Uterus (tissue), 4 donors: ENCODE results near the gene KRT31. TPM values are rescaled to one million over a fixed set of nuclear protein-coding genes. Genes with fewer than 3 reads are reported as not detected.

Experiments used
- DNase-seq, 2 donors: peaks; one replicate each; pipeline ENCODE4 v3.0.0-alpha.2; 2019 to 2020
- H3K27ac ChIP-seq, 2 donors: fragments of 200-600 bp; sonication (generic); 1 replicate in 1 of 2; 2 replicates in 1 of 2; pipeline ENCODE4 v1.5.1; 2016 to 2018
- H3K27me3 ChIP-seq, 2 donors: fragments of 200-600 bp; sonication (generic); one replicate each; pipeline ENCODE4 v1.5.1; 2018 to 2019; ENCODE audit warnings: control low read depth in 1 of 2
- H3K36me3 ChIP-seq, 2 donors: fragments of 200-600 bp; sonication (generic); one replicate each; pipeline ENCODE4 v1.5.1; 2019; ENCODE audit warnings: control low read depth in 1 of 2
- H3K4me1 ChIP-seq, 2 donors: fragments of 200-600 bp; sonication (generic); one replicate each; pipeline ENCODE4 v1.5.1; 2018 to 2019; ENCODE audit warnings: control low read depth in 1 of 2
- H3K4me3 ChIP-seq, 2 donors: fragments of 200-600 bp; sonication (generic); 1 replicate in 1 of 2; 2 replicates in 1 of 2; pipeline ENCODE4 v1.5.1; 2018 to 2019; ENCODE audit warnings: mild to moderate bottlenecking in 1 of 2
- H3K9me3 ChIP-seq, 2 donors: fragments of 200-600 bp; sonication (generic); one replicate each; pipeline ENCODE4 v1.5.1; 2019; ENCODE audit warnings: control low read depth in 1 of 2
- POLR2A ChIP-seq, 2 donors: fragments of 450-650 bp; IDR thresholded peaks; one replicate each; pipeline ENCODE4 v1.6.1; 2016; ENCODE audit warnings: antibody characterized with exemption in 2 of 2, mild to moderate bottlenecking in 1 of 2, moderate library complexity in 1 of 2
- intact Hi-C: fragments of 100-400 bp; cut with DNase I; formaldehyde crosslinking; loops from one replicate; pipeline ENCODE4 v1.15.1; 2023; ENCODE audit warnings: low total_unique reads
- total RNA-seq, 4 donors: library from RNA; depleted of rRNA in 3 of 4; stranded (reverse); fragments of >200 nt in 3 of 4; gene quantifications; one replicate each; pipeline versions ENCODE4 v1.1.0 to v1.2.4, GENCODE V29; 2014 to 2023
- TF ChIP-seq, protein P1 (sequence below), 4 experiments: fragments of 200-600 bp in 2 of 4; fragments of 450-650 bp in 2 of 4; sonication (generic) in 2 of 4; IDR thresholded peaks; one replicate each; pipeline ENCODE4 v1.5.1; 2016 to 2019; ENCODE audit warnings: antibody characterized with exemption in 4 of 4, mild to moderate bottlenecking in 2 of 4, moderate library complexity in 1 of 4
- donor health status: DM: yes; HTN: yes; CAD: no.

KRT31 gene
- total RNA-seq, 4 donors from 2014 or later = not detected

DNA sequence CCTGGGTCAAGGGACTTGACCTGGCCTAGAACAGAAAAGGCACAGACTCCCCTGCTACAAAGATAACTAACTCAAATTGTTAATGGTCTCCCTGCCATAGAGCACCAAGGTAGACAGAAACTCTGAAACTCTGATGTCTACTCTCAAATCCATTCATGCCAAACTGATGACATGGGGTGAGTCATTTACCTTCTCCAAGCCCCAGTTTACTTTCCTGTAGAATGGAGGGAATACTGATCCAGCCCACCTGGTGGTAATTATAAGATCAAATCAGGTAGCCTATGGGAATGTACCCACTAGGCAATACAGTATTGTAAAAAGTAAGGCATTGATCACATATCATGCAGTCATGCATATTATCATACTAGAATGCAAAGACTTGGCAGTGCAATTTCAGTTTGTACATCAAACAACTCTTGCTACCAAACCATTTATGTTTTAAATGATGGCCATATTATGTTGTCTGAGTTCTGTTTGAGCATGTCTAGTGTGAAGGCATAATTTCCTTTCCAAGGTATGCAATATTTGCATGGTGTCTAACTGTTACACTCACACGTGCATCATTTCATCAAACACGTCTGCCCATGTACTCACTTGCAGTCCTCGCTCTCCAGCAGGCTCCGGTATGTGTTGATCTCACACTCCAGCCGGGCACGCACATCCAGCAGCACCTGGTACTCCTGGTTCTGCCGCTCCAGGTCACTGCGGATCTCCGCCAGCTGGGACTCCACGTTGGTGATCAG, 3.0 kb downstream of the KRT31 start:
- Histone ChIP-seq H3K36me3 (no peaks in the 10 kb centered on the region), H3K4me1 (no peaks in the 10 kb centered on the region), H3K4me3 (no peak overlapping the region), H3K27me3 (no peaks in the 10 kb centered on the region), H3K9me3 (no peaks in the 10 kb centered on the region), H3K27ac (no peak overlapping the region)
- intact Hi-C loops = no loop called here
- TF ChIP-seq, protein P1, sequence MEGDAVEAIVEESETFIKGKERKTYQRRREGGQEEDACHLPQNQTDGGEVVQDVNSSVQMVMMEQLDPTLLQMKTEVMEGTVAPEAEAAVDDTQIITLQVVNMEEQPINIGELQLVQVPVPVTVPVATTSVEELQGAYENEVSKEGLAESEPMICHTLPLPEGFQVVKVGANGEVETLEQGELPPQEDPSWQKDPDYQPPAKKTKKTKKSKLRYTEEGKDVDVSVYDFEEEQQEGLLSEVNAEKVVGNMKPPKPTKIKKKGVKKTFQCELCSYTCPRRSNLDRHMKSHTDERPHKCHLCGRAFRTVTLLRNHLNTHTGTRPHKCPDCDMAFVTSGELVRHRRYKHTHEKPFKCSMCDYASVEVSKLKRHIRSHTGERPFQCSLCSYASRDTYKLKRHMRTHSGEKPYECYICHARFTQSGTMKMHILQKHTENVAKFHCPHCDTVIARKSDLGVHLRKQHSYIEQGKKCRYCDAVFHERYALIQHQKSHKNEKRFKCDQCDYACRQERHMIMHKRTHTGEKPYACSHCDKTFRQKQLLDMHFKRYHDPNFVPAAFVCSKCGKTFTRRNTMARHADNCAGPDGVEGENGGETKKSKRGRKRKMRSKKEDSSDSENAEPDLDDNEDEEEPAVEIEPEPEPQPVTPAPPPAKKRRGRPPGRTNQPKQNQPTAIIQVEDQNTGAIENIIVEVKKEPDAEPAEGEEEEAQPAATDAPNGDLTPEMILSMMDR (IDR thresholded peaks at IDR 0.05) = no peak
- TF ChIP-seq POLR2A (IDR thresholded peaks at IDR 0.05) = no peak
- DNase-seq = no peak

DNA sequence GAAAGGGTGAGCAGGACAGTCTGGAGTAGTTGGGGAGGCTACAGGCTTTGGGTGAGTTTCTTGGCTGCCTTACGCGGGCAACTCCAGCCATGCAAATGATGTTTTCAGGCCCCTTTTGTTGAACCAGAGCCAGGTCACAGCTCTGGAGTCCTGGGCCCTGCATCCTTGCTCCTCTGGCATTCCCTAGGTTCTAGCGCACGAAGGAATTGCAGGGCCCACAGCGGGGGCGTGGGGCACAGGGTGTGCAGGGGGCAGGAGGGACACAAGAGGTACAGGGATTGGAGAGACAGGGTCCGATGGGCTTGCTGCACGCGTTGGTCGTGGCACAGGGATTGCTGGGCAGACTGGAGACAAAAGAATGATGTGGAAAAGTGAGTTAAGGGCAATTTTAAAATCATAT, 3.6 kb downstream of the KRT31 start:
- H3K27ac ChIP-seq = no peak overlapping the region
- H3K36me3 ChIP-seq = no peaks in the 10 kb centered on the region
- no peak for TF ChIP-seq POLR2A (IDR thresholded peaks at IDR 0.05)
- TF ChIP-seq, protein P1 (IDR thresholded peaks at IDR 0.05) = no peak
- intact Hi-C loops = no loop called here
- H3K4me1 ChIP-seq = no peaks in the 10 kb centered on the region
- H3K27me3 ChIP-seq = no peaks in the 10 kb centered on the region
- no peak for DNase-seq
- no peak overlapping the region for H3K4me3 ChIP-seq
- H3K9me3 ChIP-seq = no peaks in the 10 kb centered on the region

DNA sequence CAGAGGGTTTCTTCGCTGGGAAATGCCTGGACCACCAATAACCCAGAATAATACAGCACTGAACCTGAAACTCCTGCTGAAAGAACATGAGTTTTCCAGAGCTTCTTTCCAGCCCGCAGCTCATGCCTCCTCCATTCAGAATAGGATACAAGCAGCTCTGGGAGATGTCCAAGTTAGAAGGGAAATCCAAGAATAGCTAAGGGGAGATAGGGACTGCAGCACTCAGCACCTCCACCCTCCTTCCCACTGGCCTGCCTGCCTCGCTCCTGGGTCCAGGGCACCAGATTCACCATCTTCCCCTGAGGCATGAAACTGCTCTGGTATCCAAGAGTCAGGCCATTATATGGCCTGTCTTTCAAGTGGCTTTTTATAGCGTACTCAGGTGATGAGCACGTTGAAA, 4.1 kb downstream of the KRT31 start:
- no peak for DNase-seq
- H3K27me3 ChIP-seq = no peaks in the 10 kb centered on the region
- intact Hi-C loops = no loop called here

DNA sequence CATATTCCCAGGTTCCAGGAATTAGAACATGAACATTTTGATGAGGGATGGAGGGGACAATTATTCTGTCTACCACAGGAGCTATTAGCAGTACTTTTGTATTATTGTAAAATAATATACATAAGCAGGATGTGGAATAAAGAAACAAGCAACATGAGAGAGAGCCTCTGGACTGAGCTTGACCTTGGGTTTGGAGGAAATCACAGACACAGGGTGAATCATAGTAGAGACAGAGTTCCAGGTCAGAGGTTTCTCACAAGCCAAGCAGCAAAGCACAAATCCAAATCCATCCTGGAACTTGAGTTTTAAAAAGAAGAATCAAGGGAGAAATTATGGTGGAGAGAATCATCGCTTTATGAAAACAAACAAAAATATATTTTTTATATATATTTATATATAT, 5.1 kb downstream of the KRT31 start:
- DNase-seq = no peak
- H3K9me3 ChIP-seq = no peaks in the 10 kb centered on the region
- H3K27ac ChIP-seq = no peak overlapping the region
- no peak overlapping the region for H3K4me3 ChIP-seq
- H3K4me1 ChIP-seq = no peaks in the 10 kb centered on the region
- H3K27me3 ChIP-seq = no peaks in the 10 kb centered on the region
- intact Hi-C loops = no loop called here
- no peak for TF ChIP-seq POLR2A (IDR thresholded peaks at IDR 0.05)
- TF ChIP-seq, protein P1 (IDR thresholded peaks at IDR 0.05) = no peak
- H3K36me3 ChIP-seq = no peaks in the 10 kb centered on the region

More for the DNA sequence above, 4.1 kb downstream of the KRT31 start:
- Histone ChIP-seq H3K9me3 (no peaks in the 10 kb centered on the region), H3K27ac (no peak overlapping the region), H3K4me3 (no peak overlapping the region), H3K4me1 (no peaks in the 10 kb centered on the region), H3K36me3 (no peaks in the 10 kb centered on the region)
- TF ChIP-seq, protein P1 (IDR thresholded peaks at IDR 0.05) = no peak
- TF ChIP-seq POLR2A (IDR thresholded peaks at IDR 0.05) = no peak

DNA sequence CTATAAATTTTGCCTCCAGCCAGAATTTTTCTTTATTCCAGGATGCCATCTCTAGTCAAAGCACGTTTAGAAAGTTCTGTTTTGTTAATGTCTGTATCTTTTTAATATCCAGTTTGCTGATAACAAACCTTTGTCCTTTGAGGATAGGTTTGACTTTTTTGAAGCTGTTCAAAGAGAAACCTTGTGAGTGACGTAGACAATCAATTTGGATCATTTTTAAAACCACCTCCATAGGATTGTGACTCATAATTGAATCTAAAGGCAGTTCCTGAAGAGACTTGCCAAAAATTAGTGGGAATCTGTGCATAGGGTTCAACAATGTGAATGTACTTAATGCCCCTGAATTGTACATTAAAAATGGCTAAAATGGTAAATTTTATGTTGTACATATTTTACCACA, 5.9 kb downstream of the KRT31 start:
- intact Hi-C loops = no loop called here
- peaks cover 0 to 1% of the 10 kb centered on the region in 2 donors for H3K9me3 ChIP-seq
- no peaks in the 10 kb centered on the region for H3K36me3 ChIP-seq
- DNase-seq = no peak
- no peak overlapping the region for H3K4me3 ChIP-seq
- H3K4me1 ChIP-seq = no peaks in the 10 kb centered on the region
- no peaks in the 10 kb centered on the region for H3K27me3 ChIP-seq
- TF ChIP-seq, protein P1 (IDR thresholded peaks at IDR 0.05) = no peak
- TF ChIP-seq POLR2A (IDR thresholded peaks at IDR 0.05) = no peak
- H3K27ac ChIP-seq = no peak overlapping the region
